Liver (tissue), 9 donors: ENCODE data around the gene MAP7D3. TPM values are rescaled to one million over a fixed set of nuclear protein-coding genes. Genes with fewer than 3 reads are reported as not detected.

Source experiments
- DNase-seq: peaks from one replicate; pipeline ENCODE4 v3.0.0-alpha.2; 2017; ENCODE audit warnings: low spot score
- H3K27ac ChIP-seq, 2 donors: one replicate each; pipeline ENCODE4 v1.7.0; 2013; ENCODE audit warnings: inconsistent platforms in 2 of 2, low read length in 2 of 2, control low read depth in 1 of 2, low read depth in 1 of 2, mild to moderate bottlenecking in 1 of 2
- H3K27me3 ChIP-seq, 4 donors: one replicate each; pipeline versions ENCODE4 v1.6.1 to v1.7.0; 2013; ENCODE audit warnings: low read length in 3 of 4, inconsistent platforms in 1 of 4, mild to moderate bottlenecking in 1 of 4, moderate library complexity in 1 of 4; ENCODE audit not compliant: control insufficient read depth in 4 of 4, insufficient read depth in 4 of 4
- H3K36me3 ChIP-seq, 4 donors: one replicate each; pipeline versions ENCODE4 v1.6.1 to v1.7.0; 2013; ENCODE audit warnings: low read length in 3 of 4, mild to moderate bottlenecking in 3 of 4, low read depth in 1 of 4, moderate library complexity in 1 of 4; ENCODE audit not compliant: control insufficient read depth in 4 of 4, insufficient read depth in 3 of 4
- H3K4me1 ChIP-seq, 4 donors: one replicate each; pipeline versions ENCODE4 v1.6.1 to v1.7.0; 2013; ENCODE audit warnings: low read length in 3 of 4, mild to moderate bottlenecking in 3 of 4, moderate library complexity in 1 of 4; ENCODE audit not compliant: control insufficient read depth in 4 of 4, insufficient read depth in 4 of 4
- H3K4me3 ChIP-seq, 3 donors: one replicate each; pipeline versions ENCODE4 v1.6.1 to v1.7.0; 2013; ENCODE audit warnings: low read length in 3 of 3, control low read depth in 1 of 3, low read depth in 1 of 3, mild to moderate bottlenecking in 1 of 3
- H3K9ac ChIP-seq, 2 donors: one replicate each; pipeline ENCODE4 v1.7.0; 2013; ENCODE audit warnings: low read length in 2 of 2, mild to moderate bottlenecking in 2 of 2, moderate library complexity in 2 of 2, control low read depth in 1 of 2, low read depth in 1 of 2
- H3K9me3 ChIP-seq, 4 donors: one replicate each; pipeline versions ENCODE4 v1.6.1 to v1.7.0; 2013; ENCODE audit warnings: low read length in 3 of 4; ENCODE audit not compliant: control insufficient read depth in 4 of 4
- EGR1 ChIP-seq, 2 donors: IDR thresholded peaks; 2 replicates each; pipeline ENCODE4 v1.6.1; 2016 to 2018; ENCODE audit warnings: antibody characterized with exemption in 2 of 2, low read depth in 2 of 2
- FOXA1 ChIP-seq: IDR thresholded peaks from 2 replicates; pipeline ENCODE4 v1.6.1; 2016; ENCODE audit warnings: antibody characterized with exemption
- FOXA2 ChIP-seq: IDR thresholded peaks from 2 replicates; pipeline ENCODE4 v1.6.1; 2016; ENCODE audit warnings: antibody characterized with exemption
- GABPA ChIP-seq, 2 donors: IDR thresholded peaks in 1 of 2; conservative IDR thresholded peaks in 1 of 2; 2 replicates each; pipeline ENCODE4 v1.6.1; 2016; ENCODE audit warnings: antibody characterized with exemption in 2 of 2, mild to moderate bottlenecking in 1 of 2, moderate library complexity in 1 of 2
- HNF4A ChIP-seq, 2 donors: conservative IDR thresholded peaks; 2 replicates each; pipeline ENCODE4 v1.6.1; 2016; ENCODE audit warnings: antibody characterized with exemption in 2 of 2, mild to moderate bottlenecking in 2 of 2
- HNF4G ChIP-seq: IDR thresholded peaks from 2 replicates; pipeline ENCODE4 v1.6.1; 2016; ENCODE audit warnings: antibody characterized with exemption
- JUND ChIP-seq, 2 donors: IDR thresholded peaks; 2 replicates each; pipeline ENCODE4 v1.6.1; 2016; ENCODE audit warnings: antibody characterized with exemption in 2 of 2
- NR2F2 ChIP-seq: IDR thresholded peaks from 2 replicates; pipeline ENCODE4 v1.6.1; 2016; ENCODE audit warnings: antibody characterized with exemption
- RAD21 ChIP-seq, 2 donors: IDR thresholded peaks; 2 replicates each; pipeline ENCODE4 v1.6.1; 2016; ENCODE audit warnings: antibody characterized with exemption in 2 of 2, mild to moderate bottlenecking in 2 of 2
- REST ChIP-seq: IDR thresholded peaks from 2 replicates; pipeline ENCODE4 v1.6.1; 2016; ENCODE audit warnings: antibody characterized with exemption, mild to moderate bottlenecking
- RXRA ChIP-seq, 2 donors: IDR thresholded peaks; 2 replicates each; pipeline ENCODE4 v1.6.1; 2017 to 2018; ENCODE audit warnings: antibody characterized with exemption in 2 of 2, mild to moderate bottlenecking in 1 of 2
- SP1 ChIP-seq: IDR thresholded peaks from 2 replicates; pipeline ENCODE4 v1.6.1; 2018; ENCODE audit warnings: antibody characterized with exemption, mild to moderate bottlenecking
- YY1 ChIP-seq: IDR thresholded peaks from 2 replicates; pipeline ENCODE4 v1.6.1; 2016; ENCODE audit warnings: antibody characterized with exemption, mild to moderate bottlenecking
- WGBS: extraction: QIAGEN DNeasy Blood & Tissue Kit; methylation state at CpG from one replicate; pipeline ENCODE4 v1.1.7; 2013; 5-methylcytosine and 5-hydroxymethylcytosine counted together
- polyA plus RNA-seq, 2 donors: library from polyadenylated mRNA; stranded (reverse) in 1 of 2; unstranded in 1 of 2; fragments of 200-250 nt in 1 of 2; fragments of >200 nt in 1 of 2; fragmentation: Nextera tagmentation in 1 of 2; extraction: Ambion mirVana in 1 of 2; gene quantifications; one replicate each; pipeline versions ENCODE4 v1.2.1 to v1.2.3, GENCODE V29; 2013 to 2015
- total RNA-seq, 2 donors: library from RNA; depleted of rRNA; stranded (reverse); fragments of >200 nt; gene quantifications; one replicate each; pipeline ENCODE4 v1.2.3, GENCODE V29; 2014
- TF ChIP-seq, protein P1 (sequence below): fragments of 150-350 bp; IDR thresholded peaks from 2 replicates; pipeline ENCODE4 v1.5.1; 2017; ENCODE audit warnings: improper control_type of control experiment, low read depth, low read length; ENCODE audit not compliant: missing input control
- TF ChIP-seq, protein P2 (sequence below): IDR thresholded peaks from 2 replicates; pipeline ENCODE4 v1.6.1; 2016; ENCODE audit warnings: antibody characterized with exemption
- TF ChIP-seq, protein P3 (sequence below): IDR thresholded peaks from 2 replicates; pipeline ENCODE4 v1.6.1; 2016; ENCODE audit warnings: antibody characterized with exemption
- donor health status: healthy.
- donor health status: healthy.
- donor health status: healthy.
- donor health status: healthy.
- donor health status: healthy.

MAP7D3 gene
- total and polyA plus RNA-seq, 4 donors = 1.6 to 4.4 (median 3.1) TPM

GRCh38 chrX:136262812-136263315 lies 11.7 kb upstream of the MAP7D3 start:
- no peaks in the 10 kb centered on the region for H3K9me3 ChIP-seq
- no peaks in the 10 kb centered on the region for H3K36me3 ChIP-seq
- no peak for DNase-seq
- H3K27ac ChIP-seq = no peak overlapping the region
- H3K4me1 ChIP-seq = peaks cover 0 to 5% (median 2%) of the 10 kb centered on the region in 4 donors
- TF ChIP-seq NR2F2 (no peak), REST (no peak), FOXA1 (no peak)
- TF ChIP-seq, protein P1, sequence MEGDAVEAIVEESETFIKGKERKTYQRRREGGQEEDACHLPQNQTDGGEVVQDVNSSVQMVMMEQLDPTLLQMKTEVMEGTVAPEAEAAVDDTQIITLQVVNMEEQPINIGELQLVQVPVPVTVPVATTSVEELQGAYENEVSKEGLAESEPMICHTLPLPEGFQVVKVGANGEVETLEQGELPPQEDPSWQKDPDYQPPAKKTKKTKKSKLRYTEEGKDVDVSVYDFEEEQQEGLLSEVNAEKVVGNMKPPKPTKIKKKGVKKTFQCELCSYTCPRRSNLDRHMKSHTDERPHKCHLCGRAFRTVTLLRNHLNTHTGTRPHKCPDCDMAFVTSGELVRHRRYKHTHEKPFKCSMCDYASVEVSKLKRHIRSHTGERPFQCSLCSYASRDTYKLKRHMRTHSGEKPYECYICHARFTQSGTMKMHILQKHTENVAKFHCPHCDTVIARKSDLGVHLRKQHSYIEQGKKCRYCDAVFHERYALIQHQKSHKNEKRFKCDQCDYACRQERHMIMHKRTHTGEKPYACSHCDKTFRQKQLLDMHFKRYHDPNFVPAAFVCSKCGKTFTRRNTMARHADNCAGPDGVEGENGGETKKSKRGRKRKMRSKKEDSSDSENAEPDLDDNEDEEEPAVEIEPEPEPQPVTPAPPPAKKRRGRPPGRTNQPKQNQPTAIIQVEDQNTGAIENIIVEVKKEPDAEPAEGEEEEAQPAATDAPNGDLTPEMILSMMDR = no peak
- TF ChIP-seq, protein P2, sequence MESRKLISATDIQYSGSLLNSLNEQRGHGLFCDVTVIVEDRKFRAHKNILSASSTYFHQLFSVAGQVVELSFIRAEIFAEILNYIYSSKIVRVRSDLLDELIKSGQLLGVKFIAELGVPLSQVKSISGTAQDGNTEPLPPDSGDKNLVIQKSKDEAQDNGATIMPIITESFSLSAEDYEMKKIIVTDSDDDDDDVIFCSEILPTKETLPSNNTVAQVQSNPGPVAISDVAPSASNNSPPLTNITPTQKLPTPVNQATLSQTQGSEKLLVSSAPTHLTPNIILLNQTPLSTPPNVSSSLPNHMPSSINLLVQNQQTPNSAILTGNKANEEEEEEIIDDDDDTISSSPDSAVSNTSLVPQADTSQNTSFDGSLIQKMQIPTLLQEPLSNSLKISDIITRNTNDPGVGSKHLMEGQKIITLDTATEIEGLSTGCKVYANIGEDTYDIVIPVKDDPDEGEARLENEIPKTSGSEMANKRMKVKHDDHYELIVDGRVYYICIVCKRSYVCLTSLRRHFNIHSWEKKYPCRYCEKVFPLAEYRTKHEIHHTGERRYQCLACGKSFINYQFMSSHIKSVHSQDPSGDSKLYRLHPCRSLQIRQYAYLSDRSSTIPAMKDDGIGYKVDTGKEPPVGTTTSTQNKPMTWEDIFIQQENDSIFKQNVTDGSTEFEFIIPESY = no peak
- H3K27me3 ChIP-seq = no peaks in the 10 kb centered on the region
- 81% methylated on average over 7 of the region's 7 CpGs for WGBS
- H3K9ac ChIP-seq = no peak overlapping the region
- no peak overlapping the region for H3K4me3 ChIP-seq

DNA sequence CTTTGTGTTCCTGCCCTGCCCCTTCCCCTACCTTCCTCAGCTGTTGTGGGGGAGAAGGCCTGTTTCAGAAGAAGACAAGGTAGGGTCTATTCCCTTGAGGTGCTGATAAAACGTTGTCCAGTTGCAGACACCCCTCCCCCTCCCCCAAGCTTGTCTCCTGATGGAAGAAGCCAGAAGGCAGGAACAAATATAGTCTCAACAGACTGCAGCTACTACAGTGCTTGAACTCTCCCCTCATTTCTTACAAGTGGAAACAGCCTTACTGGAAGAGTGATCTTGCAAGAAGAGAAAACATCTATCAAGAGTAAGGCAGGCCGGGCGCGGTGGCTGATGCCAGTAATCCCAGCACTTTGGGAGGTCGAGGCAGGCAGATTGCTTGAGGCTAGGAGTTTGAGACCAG lies 11.0 kb upstream of the MAP7D3 start:
- H3K36me3 ChIP-seq = no peaks in the 10 kb centered on the region
- DNase-seq = no peak
- no peaks in the 10 kb centered on the region for H3K9me3 ChIP-seq
- H3K9ac ChIP-seq = no peak overlapping the region
- 84% methylated on average over 5 of the region's 5 CpGs for WGBS
- no peak overlapping the region for H3K27ac ChIP-seq
- H3K27me3 ChIP-seq = no peaks in the 10 kb centered on the region
- H3K4me1 ChIP-seq = peaks cover 0 to 5% (median 2%) of the 10 kb centered on the region in 4 donors
- H3K4me3 ChIP-seq = no peak overlapping the region
- TF ChIP-seq FOXA2 (no peak), GABPA (IDR thresholded peaks at IDR 0.05 in 1 of 2, conservative IDR thresholded peaks at IDR 0.05 in 1 of 2) (no peak), EGR1 (IDR thresholded peaks at IDR 0.05; ENCODE audit: low read depth in 2 of 2) (no peak), HNF4G (no peak), REST (no peak), RXRA (IDR thresholded peaks at IDR 0.05) (no peak), JUND (IDR thresholded peaks at IDR 0.05) (no peak), HNF4A (conservative IDR thresholded peaks at IDR 0.05) (no peak), RAD21 (IDR thresholded peaks at IDR 0.05) (no peak), NR2F2 (no peak), SP1 (no peak), YY1 (no peak)
- TF ChIP-seq, protein P1 = no peak
- TF ChIP-seq, protein P3, sequence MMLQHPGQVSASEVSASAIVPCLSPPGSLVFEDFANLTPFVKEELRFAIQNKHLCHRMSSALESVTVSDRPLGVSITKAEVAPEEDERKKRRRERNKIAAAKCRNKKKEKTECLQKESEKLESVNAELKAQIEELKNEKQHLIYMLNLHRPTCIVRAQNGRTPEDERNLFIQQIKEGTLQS = no peak
- TF ChIP-seq, protein P2 = no peak
